ENCODE measurements around the gene IGFL4.

IGFL4 gene

GRCh38 chr19:45994456-45994997, 46.3 kb downstream of the IGFL4 start:
- no peak for DNase-seq (ENCODE audit: low read depth)

GRCh38 chr19:45990113-45990728, 50.6 kb downstream of the IGFL4 start:
- no peak for DNase-seq (ENCODE audit: low read depth)
